HG03378 (cell line): ENCODE results near the gene ARHGEF17.

Experiments used
- ATAC-seq: cut with Tn5 transposase; IDR thresholded peaks from one replicate; pipeline ENCODE4 v1.9.1; 2021; ENCODE audit warnings: mild to moderate bottlenecking, moderate library complexity; ENCODE audit not compliant: unreplicated experiment

ARHGEF17 gene

GRCh38 chr11:73355109-73355508 lies 47.0 kb downstream of the ARHGEF17 start:
- no peak for ATAC-seq

DNA sequence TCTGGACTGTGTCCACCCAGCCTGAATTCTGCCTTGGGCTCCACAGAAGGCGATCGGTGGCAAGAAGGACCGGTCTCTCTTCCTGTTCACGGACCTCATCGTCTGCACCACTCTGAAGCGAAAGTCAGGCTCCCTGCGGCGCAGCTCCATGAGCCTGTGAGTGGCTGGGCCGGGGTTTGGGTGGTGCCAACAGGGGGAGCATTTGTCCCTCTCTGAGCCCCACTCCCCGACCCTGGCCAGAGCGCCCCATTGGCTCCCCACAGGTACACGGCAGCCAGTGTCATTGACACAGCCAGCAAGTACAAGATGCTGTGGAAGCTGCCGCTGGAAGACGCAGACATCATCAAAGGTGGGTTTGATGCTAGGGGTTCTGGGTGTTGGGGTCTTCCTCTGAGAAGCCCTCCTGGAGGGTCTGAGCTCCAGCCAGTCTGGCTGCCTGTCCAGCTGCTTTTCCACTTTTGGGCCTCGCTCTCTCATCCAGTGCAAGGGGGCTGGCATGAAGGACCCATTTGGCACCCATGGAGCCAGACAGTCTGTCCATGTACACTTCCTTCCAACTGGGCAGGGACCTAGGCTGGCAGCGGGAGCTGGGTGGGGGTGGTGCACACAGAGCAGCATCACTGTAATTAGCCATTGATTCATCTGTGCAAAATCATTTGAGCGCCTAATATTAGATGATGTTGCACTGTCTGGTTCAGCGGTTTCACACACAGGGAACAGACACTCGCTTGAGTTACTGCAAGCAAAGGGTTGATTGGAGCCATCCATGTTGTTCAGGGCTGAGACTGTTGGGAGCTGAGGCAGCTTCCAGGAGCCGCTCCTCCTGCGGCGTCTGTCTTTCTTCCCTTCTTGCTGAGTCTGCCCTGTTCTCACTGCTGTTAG lies 49.1 kb downstream of the ARHGEF17 start:
- no peak for ATAC-seq

DNA sequence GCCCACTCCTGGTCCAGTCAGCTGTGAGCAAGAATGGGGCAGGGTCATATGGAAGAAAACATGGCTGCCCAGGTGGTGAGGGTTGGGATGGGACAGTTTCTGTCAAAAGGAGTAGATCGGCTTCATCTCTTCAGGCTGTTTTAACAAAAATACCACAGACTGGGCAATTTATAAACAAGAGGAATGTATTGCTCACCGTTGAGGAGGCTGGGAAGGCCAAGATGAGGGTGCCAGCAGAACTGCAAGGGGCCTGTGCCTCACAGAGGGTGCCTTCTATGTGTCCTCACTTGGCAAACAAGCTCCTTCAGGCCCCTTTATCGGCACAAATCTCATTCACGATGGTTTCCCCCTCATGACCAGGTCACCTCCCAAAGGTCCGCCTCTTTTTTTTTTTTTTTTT lies 50.0 kb downstream of the ARHGEF17 start:
- ATAC-seq = no peak

- ATAC-seq = no peak
Observed at GRCh38 chr11:73359341-73359740, 51.3 kb downstream of the ARHGEF17 start.

DNA sequence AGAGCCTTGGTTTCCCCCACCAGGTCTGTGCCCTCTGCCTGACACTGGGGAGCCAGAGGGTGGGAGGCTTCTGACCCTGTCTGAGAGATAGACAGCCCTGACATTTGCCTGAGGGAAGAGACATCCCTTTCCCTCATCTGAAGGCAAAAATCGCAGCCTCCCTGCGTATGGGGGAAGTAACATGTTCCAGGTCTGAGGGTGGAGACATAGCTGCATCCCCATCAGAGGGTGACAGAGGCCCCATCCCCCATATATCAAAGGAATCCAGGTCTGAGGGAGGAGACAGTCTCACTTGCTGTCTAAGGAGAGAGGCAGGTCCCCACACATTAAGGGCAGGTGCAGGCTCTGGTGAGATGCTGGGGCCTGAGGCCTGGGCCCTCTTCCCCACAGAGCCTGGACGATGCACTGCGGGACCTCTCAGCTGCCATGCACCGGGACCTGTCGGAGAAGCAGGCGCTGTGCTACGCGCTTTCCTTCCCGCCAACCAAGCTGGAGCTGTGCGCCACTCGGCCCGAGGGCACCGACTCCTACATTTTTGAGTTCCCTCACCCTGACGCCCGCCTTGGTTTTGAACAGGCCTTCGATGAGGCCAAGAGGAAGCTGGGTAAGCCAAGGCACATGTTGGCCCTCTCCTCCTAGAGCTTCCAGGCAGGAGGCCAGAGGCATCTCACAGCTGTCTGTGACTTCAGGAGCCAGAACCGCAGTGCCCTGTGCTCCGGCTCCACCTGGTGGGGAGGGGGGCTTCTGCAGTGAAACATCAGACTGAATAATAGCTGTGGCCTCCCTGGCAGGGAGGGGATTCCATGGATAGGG lies 52.1 kb downstream of the ARHGEF17 start:
- ATAC-seq = no peak

GRCh38 chr11:73360743-73361369 lies 52.8 kb downstream of the ARHGEF17 start:
- no peak for ATAC-seq

DNA sequence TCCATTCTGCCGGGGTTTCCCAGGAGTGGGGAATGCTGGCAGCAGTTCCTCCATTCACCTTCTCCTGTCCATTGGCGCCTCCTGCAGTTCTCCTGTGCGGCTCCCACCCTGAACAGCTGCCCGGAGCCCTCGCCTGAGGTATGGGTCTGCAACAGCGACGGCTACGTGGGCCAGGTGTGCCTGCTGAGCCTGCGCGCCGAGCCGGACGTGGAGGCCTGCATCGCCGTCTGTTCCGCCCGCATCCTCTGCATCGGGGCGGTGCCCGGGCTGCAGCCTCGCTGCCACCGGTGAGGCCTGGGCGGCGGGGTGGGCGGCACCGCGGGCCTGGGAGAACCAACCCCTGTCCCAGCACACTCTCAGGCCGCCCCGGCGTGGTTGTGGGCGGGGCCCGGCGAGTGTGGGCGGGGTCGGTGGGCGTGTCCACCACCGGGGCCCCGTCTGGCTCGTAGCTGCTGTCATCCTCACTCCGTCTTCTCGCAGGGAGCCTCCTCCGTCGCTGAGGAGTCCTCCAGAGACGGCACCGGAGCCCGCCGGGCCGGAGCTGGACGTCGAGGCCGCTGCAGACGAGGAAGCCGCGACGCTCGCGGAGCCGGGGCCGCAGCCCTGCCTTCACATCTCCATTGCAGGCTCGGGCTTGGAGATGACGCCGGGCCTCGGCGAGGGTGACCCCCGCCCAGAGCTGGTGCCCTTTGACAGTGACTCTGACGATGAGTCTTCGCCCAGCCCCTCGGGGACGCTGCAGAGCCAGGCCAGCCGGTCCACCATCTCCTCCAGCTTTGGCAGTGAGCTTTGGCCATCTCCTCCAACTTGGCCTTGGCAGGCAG lies 54.1 kb downstream of the ARHGEF17 start:
- no peak for ATAC-seq

- ATAC-seq = no peak
Observed at GRCh38 chr11:73363147-73363546, 55.1 kb downstream of the ARHGEF17 start.

DNA sequence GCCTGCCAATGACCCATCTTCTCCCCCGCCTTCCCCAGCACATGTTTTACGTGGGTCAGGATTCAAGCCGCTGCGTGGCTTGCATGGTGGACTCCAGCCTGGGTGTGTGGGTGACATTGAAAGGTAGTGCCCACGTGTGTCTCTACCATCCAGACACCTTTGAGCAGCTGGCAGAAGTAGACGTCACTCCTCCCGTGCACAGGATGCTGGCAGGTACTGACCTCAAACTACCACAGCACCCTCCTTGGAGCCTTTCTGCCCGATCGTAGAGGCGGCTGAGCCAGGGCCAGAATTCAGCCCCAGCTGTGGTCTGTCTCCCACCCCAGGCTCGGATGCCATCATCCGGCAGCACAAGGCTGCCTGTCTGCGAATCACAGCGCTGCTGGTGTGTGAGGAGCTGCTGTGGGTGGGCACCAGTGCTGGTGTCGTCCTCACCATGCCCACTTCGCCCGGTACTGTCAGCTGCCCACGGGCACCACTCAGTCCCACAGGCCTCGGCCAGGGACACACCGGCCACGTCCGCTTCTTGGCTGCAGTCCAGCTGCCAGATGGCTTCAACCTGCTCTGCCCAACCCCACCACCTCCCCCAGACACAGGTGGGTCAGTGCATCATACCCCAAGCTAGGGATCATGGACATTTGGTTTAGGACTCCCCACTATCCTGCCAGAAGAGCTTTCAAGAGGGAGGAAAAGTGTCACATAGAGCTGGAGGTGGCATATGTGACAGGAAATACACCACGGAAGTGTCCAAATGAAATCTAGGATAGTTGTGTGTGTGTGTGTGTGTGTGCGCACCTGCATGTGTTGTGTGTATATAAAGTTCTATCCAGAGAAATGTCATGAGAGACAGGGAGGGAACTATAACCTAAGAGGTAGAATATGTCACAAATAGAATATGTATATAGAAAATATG lies 57.5 kb downstream of the ARHGEF17 start:
- ATAC-seq = no peak

DNA sequence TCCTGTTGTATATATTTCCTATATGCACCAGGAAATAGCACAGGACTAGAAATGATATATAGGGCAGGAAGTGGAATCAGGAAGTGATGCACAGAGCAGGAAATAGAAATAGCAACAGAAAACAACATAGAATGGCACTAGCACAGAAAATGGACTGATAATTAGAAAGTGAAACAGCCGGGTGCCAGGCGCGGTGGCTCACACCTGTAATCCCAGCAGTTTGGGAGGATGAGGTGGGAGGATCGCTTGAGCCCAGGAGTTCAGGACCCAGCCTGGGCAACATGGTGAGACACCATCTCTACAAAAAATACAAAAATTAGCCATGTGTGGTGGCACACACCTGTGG lies 58.2 kb downstream of the ARHGEF17 start:
- no peak for ATAC-seq

- ATAC-seq = no peak
Observed at GRCh38 chr11:73366953-73367352, 58.9 kb downstream of the ARHGEF17 start.

DNA sequence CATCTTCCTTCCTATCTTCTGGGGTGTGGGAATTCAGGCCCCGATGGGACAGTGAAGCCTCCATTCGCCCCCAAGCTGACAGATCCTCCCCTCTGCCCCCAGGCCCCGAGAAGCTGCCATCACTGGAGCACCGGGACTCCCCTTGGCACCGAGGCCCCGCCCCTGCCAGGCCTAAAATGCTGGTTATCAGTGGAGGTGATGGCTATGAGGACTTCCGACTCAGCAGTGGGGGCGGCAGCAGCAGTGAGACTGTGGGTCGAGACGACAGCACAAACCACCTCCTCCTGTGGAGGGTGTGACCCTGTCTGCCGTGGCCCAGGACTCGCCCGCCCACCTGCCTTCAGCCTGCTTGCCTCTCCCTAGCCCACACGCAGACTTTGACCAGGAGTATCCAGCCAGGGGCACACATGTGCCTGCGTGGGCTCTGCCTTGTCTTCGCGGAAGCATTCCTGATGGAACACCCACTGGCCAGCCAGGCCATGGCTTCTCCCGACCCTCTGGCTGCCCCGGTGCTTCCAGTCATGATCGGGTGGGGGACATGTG lies 59.5 kb downstream of the ARHGEF17 start:
- no peak for ATAC-seq

DNA sequence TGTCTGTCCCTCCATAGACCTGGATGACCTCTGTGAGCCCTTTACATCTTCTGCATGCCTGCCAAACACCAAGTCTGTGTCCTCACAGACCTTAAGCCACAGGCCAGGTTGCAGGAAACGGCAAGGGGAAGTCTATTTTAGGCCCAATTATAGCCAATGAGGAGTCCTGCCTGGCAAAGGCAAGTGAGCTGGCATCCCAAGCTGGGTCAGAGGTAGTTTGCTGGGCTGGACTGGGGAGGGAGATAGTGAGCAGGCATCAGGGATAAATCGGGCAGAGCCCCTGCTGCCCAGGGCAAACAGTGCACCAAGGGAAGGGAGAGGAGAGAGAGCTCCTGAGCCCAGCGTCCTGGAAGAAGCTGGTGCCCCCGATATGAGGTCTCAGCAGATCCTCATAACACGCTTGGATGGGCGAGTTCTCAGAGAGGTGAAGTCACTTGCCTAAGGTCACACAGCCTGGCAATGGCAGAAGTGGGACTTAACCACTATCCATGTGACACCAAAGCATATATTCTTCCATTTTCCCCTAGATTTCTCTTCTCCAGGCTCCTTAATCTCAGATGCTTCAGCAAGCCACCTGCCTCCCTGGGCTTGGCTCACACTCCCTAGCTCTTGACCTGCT lies 64.4 kb downstream of the ARHGEF17 start:
- no peak for ATAC-seq

DNA sequence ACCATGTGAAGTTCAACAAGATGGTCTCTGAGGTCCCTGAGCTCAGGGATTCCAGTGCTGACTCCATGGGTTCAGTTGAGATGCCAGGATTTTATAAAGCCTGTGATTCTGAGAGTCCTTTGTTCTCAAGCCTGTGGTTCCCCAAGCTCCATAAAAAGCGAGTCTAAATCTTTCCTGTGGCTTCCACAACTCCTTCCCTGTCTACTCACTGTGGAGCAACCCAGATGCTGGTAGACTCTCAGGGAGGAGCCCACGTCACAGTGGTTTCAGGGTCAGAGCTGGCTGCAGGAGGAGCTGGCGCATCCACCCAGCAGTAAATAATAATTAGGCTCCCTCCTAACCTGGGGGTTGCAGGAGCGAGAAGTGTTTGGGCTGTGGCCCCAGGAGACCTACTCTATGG lies 66.1 kb downstream of the ARHGEF17 start:
- no peak for ATAC-seq

DNA sequence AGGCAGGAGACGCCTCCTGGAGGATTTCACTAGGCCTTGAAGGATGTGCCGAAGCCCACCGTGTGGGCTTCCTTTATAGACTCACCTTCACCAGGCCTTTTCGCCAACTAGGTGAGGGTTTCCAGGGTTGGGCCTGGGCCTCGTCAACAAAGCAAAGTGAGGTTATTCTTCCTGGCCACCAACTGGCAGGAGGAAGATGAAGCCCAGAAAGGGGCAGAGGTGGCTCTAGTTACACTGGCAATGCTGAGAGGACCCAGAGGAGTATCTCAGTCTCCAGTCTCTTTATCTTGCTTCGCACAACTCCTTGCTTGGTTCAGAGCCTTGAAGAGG lies 67.7 kb downstream of the ARHGEF17 start:
- ATAC-seq = no peak

DNA sequence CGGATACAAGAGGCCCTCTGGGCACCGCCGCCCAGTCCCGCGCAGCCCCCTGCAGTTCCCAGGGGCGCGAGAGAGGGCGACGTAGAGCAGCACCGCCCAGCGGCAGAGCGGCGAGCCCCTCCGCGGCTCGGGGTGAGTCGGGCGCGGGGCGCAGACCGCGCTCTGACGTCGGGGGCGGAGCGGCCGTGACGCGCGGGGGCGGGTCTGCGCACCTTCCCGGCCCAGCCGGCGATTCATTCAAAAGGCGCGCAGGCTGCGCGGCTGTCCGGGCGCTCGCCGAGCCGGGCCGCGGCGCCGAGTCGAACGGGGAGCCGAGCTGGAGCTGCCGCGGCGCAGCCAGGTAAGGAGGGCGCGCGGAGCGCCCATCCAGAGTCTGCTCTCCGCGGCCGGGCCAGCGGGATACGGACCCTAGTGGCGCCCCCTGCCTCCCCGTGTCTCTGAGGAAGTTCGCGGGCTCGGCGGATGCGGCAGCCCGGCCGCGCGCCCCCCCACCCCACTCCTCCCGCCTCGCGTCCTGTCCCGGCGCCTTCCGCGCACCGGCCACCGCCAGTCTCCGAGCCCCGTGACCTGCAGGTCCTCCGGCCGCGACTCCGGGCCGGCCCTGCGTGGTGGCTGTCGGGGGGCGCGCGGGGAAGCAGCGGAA lies 68.2 kb downstream of the ARHGEF17 start, which contains the start of gene RELT:
RELT (plus strand) TSS at position 240 of the 643 bp plus-strand sequence. CDS start 12,738 bp downstream, outside the sequence.
- peak; percentile 43 for ATAC-seq

GRCh38 chr11:73376803-73377629 lies 68.9 kb downstream of the ARHGEF17 start:
- no peak for ATAC-seq
